Measurements from ENCODE around the gene RYR3. TPM values are rescaled to one million over a fixed set of nuclear protein-coding genes. Genes with fewer than 3 reads are reported as not detected.

RYR3 gene
- total and polyA plus RNA-seq, 2 donors: 1.4 to 10.4 TPM

GRCh38 chr15:33894193-33894592 is 583.4 kb downstream of the RYR3 start:
- DNase-seq (ENCODE audit: low read depth in 6 of 9, low spot score in 9 of 9): no peak
- no peaks in the 10 kb centered on the region for H3K36me3 ChIP-seq (ENCODE audit: control insufficient read depth in 2 of 2, insufficient read depth in 2 of 2, low read length in 1 of 2)
- H3K9me3 ChIP-seq (ENCODE audit: control insufficient read depth in 2 of 2, insufficient read depth in 1 of 2, low read length in 1 of 2): no peaks in the 10 kb centered on the region
- no peaks in the 10 kb centered on the region for H3K4me1 ChIP-seq (ENCODE audit: control insufficient read depth in 2 of 2, insufficient read depth in 2 of 2, low read length in 2 of 2)
- 91% methylated on average over 6 of the region's 6 CpGs for WGBS
- H3K27ac ChIP-seq (ENCODE audit: low read depth in 1 of 2, low read length in 1 of 2): no peak overlapping the region
- H3K27me3 ChIP-seq (ENCODE audit: control insufficient read depth in 2 of 2, insufficient read depth in 1 of 2, low read length in 1 of 2): no peaks in the 10 kb centered on the region
- H3K4me3 ChIP-seq (ENCODE audit: low read length in 2 of 2): no peak overlapping the region

- WGBS: 0% methylated on average over 1 of the region's 1 CpG
- Histone ChIP-seq H3K9me3 (ENCODE audit: control insufficient read depth in 2 of 2, insufficient read depth in 1 of 2, low read length in 1 of 2) (no peaks in the 10 kb centered on the region), H3K4me1 (ENCODE audit: control insufficient read depth in 2 of 2, insufficient read depth in 2 of 2, low read length in 2 of 2) (no peaks in the 10 kb centered on the region), H3K4me3 (ENCODE audit: low read length in 2 of 2) (no peak overlapping the region), H3K27ac (ENCODE audit: low read depth in 1 of 2, low read length in 1 of 2) (no peak overlapping the region), H3K36me3 (ENCODE audit: control insufficient read depth in 2 of 2, insufficient read depth in 2 of 2, low read length in 1 of 2) (no peaks in the 10 kb centered on the region), H3K27me3 (ENCODE audit: control insufficient read depth in 2 of 2, insufficient read depth in 1 of 2, low read length in 1 of 2) (no peaks in the 10 kb centered on the region)
- DNase-seq (ENCODE audit: low read depth in 6 of 9, low spot score in 9 of 9): no peak
Observed at GRCh38 chr15:33902043-33902442, 591.3 kb downstream of the RYR3 start.

DNA sequence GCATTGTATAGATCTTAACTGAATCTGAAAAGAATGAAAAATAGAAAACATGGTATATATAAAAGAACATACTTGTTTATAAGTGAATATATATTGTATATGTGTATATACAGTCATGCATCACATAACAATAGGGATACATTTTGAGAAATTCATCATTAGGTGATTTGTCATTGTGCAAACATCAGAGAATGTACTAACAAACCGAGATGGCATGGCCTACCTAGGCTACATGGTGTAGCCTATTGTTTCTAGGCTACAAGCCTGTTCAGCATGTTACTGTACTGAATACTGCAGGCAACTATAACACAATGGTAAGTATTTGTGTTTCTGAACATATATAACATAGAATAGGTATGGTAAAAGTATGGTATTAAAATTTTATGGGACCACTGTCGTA is 592.9 kb downstream of the RYR3 start:
- no peaks in the 10 kb centered on the region for H3K36me3 ChIP-seq (ENCODE audit: control insufficient read depth in 2 of 2, insufficient read depth in 2 of 2, low read length in 1 of 2)
- no peaks in the 10 kb centered on the region for H3K4me1 ChIP-seq (ENCODE audit: control insufficient read depth in 2 of 2, insufficient read depth in 2 of 2, low read length in 2 of 2)
- H3K9me3 ChIP-seq (ENCODE audit: control insufficient read depth in 2 of 2, insufficient read depth in 1 of 2, low read length in 1 of 2): no peaks in the 10 kb centered on the region
- 97% methylated on average over 2 of the region's 2 CpGs for WGBS
- no peak for DNase-seq (ENCODE audit: low read depth in 6 of 9, low spot score in 9 of 9)
- H3K27me3 ChIP-seq (ENCODE audit: control insufficient read depth in 2 of 2, insufficient read depth in 1 of 2, low read length in 1 of 2): no peaks in the 10 kb centered on the region
- no peak overlapping the region for H3K27ac ChIP-seq (ENCODE audit: low read depth in 1 of 2, low read length in 1 of 2)
- no peak overlapping the region for H3K4me3 ChIP-seq (ENCODE audit: low read length in 2 of 2)

GRCh38 chr15:33907326-33907725 is 596.6 kb downstream of the RYR3 start:
- Histone ChIP-seq H3K27me3 (ENCODE audit: control insufficient read depth in 2 of 2, insufficient read depth in 1 of 2, low read length in 1 of 2) (no peaks in the 10 kb centered on the region), H3K9me3 (ENCODE audit: control insufficient read depth in 2 of 2, insufficient read depth in 1 of 2, low read length in 1 of 2) (no peaks in the 10 kb centered on the region), H3K36me3 (ENCODE audit: control insufficient read depth in 2 of 2, insufficient read depth in 2 of 2, low read length in 1 of 2) (no peaks in the 10 kb centered on the region), H3K4me3 (ENCODE audit: low read length in 2 of 2) (no peak overlapping the region), H3K27ac (ENCODE audit: low read depth in 1 of 2, low read length in 1 of 2) (no peak overlapping the region), H3K4me1 (ENCODE audit: control insufficient read depth in 2 of 2, insufficient read depth in 2 of 2, low read length in 2 of 2) (no peaks in the 10 kb centered on the region)
- no peak for DNase-seq (ENCODE audit: low read depth in 6 of 9, low spot score in 9 of 9)

GRCh38 chr15:33908406-33908805 is 597.6 kb downstream of the RYR3 start:
- H3K9me3 ChIP-seq (ENCODE audit: control insufficient read depth in 2 of 2, insufficient read depth in 1 of 2, low read length in 1 of 2): no peaks in the 10 kb centered on the region
- H3K4me1 ChIP-seq (ENCODE audit: control insufficient read depth in 2 of 2, insufficient read depth in 2 of 2, low read length in 2 of 2): no peaks in the 10 kb centered on the region
- no peaks in the 10 kb centered on the region for H3K27me3 ChIP-seq (ENCODE audit: control insufficient read depth in 2 of 2, insufficient read depth in 1 of 2, low read length in 1 of 2)
- no peaks in the 10 kb centered on the region for H3K36me3 ChIP-seq (ENCODE audit: control insufficient read depth in 2 of 2, insufficient read depth in 2 of 2, low read length in 1 of 2)
- DNase-seq (ENCODE audit: low read depth in 6 of 9, low spot score in 9 of 9): no peak
- H3K27ac ChIP-seq (ENCODE audit: low read depth in 1 of 2, low read length in 1 of 2): no peak overlapping the region
- no peak overlapping the region for H3K4me3 ChIP-seq (ENCODE audit: low read length in 2 of 2)
- 98% methylated on average over 3 of the region's 3 CpGs for WGBS

DNA sequence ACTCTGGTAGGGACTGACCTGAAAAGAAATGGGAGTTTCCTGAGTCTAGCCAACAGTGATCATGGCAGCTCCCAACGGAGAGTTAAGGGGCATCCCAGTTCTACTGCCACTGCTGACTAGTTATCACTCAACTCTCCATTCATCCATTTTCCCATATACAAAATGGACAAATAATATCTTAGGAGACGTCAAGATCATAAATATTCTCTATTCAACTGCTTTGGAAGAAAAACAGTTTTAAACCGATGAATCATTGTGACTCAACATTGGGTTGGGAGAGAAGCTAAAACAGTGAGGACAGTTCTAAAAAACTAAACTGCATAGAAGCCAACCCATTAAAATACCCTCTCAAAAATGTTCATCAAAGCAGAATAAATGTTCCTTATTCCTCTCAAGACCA is 600.0 kb downstream of the RYR3 start:
- H3K27ac ChIP-seq (ENCODE audit: low read depth in 1 of 2, low read length in 1 of 2): no peak overlapping the region
- no peaks in the 10 kb centered on the region for H3K4me1 ChIP-seq (ENCODE audit: control insufficient read depth in 2 of 2, insufficient read depth in 2 of 2, low read length in 2 of 2)
- no peaks in the 10 kb centered on the region for H3K9me3 ChIP-seq (ENCODE audit: control insufficient read depth in 2 of 2, insufficient read depth in 1 of 2, low read length in 1 of 2)
- no peak overlapping the region for H3K4me3 ChIP-seq (ENCODE audit: low read length in 2 of 2)
- 96% methylated on average over 3 of the region's 3 CpGs for WGBS
- H3K27me3 ChIP-seq (ENCODE audit: control insufficient read depth in 2 of 2, insufficient read depth in 1 of 2, low read length in 1 of 2): no peaks in the 10 kb centered on the region
- H3K36me3 ChIP-seq (ENCODE audit: control insufficient read depth in 2 of 2, insufficient read depth in 2 of 2, low read length in 1 of 2): no peaks in the 10 kb centered on the region
- no peak for DNase-seq (ENCODE audit: low read depth in 6 of 9, low spot score in 9 of 9)

DNA sequence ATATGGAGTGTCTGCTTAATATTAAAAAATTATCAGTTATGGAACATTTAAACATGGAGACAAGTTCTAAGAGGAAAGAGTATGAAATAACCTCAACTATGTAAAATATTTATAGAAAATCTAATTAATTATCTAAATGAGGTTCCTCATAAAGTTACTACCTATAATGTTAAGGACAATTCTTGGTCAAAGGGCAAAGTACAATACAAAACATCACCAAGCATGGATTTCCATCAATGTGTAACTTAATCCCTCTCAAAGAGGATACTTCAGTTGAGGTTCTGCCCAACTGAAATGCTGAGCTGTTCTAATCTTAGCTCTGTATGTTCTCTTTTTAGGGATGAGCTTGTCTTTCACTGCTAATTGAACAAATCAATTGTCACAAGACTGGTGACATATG is 601.6 kb downstream of the RYR3 start:
- no peak overlapping the region for H3K27ac ChIP-seq (ENCODE audit: low read depth in 1 of 2, low read length in 1 of 2)
- DNase-seq (ENCODE audit: low read depth in 6 of 9, low spot score in 9 of 9): no peak
- H3K4me3 ChIP-seq (ENCODE audit: low read length in 2 of 2): no peak overlapping the region
- no peaks in the 10 kb centered on the region for H3K27me3 ChIP-seq (ENCODE audit: control insufficient read depth in 2 of 2, insufficient read depth in 1 of 2, low read length in 1 of 2)
- no peaks in the 10 kb centered on the region for H3K36me3 ChIP-seq (ENCODE audit: control insufficient read depth in 2 of 2, insufficient read depth in 2 of 2, low read length in 1 of 2)
- no peaks in the 10 kb centered on the region for H3K9me3 ChIP-seq (ENCODE audit: control insufficient read depth in 2 of 2, insufficient read depth in 1 of 2, low read length in 1 of 2)
- no peaks in the 10 kb centered on the region for H3K4me1 ChIP-seq (ENCODE audit: control insufficient read depth in 2 of 2, insufficient read depth in 2 of 2, low read length in 2 of 2)

GRCh38 chr15:33913459-33913858 is 602.7 kb downstream of the RYR3 start:
- H3K4me3 ChIP-seq (ENCODE audit: low read length in 2 of 2): no peak overlapping the region
- WGBS: 96% methylated on average over 1 of the region's 1 CpG
- no peaks in the 10 kb centered on the region for H3K36me3 ChIP-seq (ENCODE audit: control insufficient read depth in 2 of 2, insufficient read depth in 2 of 2, low read length in 1 of 2)
- no peaks in the 10 kb centered on the region for H3K9me3 ChIP-seq (ENCODE audit: control insufficient read depth in 2 of 2, insufficient read depth in 1 of 2, low read length in 1 of 2)
- no peak for DNase-seq (ENCODE audit: low read depth in 6 of 9, low spot score in 9 of 9)
- no peak overlapping the region for H3K27ac ChIP-seq (ENCODE audit: low read depth in 1 of 2, low read length in 1 of 2)
- no peaks in the 10 kb centered on the region for H3K4me1 ChIP-seq (ENCODE audit: control insufficient read depth in 2 of 2, insufficient read depth in 2 of 2, low read length in 2 of 2)
- H3K27me3 ChIP-seq (ENCODE audit: control insufficient read depth in 2 of 2, insufficient read depth in 1 of 2, low read length in 1 of 2): no peaks in the 10 kb centered on the region
